ENCODE results near the gene CD4.

CD4 gene

GRCh38 chr12:6824901-6825381 is 35.6 kb downstream of the CD4 start:
- Histone ChIP-seq H3K27me3 (ENCODE audit: insufficient read depth, poor library complexity, severe bottlenecking) (peaks cover 20% of the 10 kb centered on the region), H3K27ac (ENCODE audit: poor library complexity, severe bottlenecking) (no peak overlapping the region), H3K4me1 (ENCODE audit: insufficient read depth, poor library complexity, severe bottlenecking) (peaks cover 3% of the 10 kb centered on the region), H3K4me3 (ENCODE audit: severe bottlenecking) (no peak overlapping the region), H3K9me3 (ENCODE audit: severe bottlenecking) (no peaks in the 10 kb centered on the region), H3K36me3 (ENCODE audit: low read depth) (peaks cover 1% of the 10 kb centered on the region; the same call in 1 of the 2 replicates)
- peak; percentile 30; the same call in 2 of the 3 replicates for ATAC-seq (ENCODE audit: low read depth)
- TF ChIP-seq, protein P1, sequence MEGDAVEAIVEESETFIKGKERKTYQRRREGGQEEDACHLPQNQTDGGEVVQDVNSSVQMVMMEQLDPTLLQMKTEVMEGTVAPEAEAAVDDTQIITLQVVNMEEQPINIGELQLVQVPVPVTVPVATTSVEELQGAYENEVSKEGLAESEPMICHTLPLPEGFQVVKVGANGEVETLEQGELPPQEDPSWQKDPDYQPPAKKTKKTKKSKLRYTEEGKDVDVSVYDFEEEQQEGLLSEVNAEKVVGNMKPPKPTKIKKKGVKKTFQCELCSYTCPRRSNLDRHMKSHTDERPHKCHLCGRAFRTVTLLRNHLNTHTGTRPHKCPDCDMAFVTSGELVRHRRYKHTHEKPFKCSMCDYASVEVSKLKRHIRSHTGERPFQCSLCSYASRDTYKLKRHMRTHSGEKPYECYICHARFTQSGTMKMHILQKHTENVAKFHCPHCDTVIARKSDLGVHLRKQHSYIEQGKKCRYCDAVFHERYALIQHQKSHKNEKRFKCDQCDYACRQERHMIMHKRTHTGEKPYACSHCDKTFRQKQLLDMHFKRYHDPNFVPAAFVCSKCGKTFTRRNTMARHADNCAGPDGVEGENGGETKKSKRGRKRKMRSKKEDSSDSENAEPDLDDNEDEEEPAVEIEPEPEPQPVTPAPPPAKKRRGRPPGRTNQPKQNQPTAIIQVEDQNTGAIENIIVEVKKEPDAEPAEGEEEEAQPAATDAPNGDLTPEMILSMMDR (IDR thresholded peaks at IDR 0.05; ENCODE audit: poor library complexity, severe bottlenecking): no peak
- no peak for DNase-seq (ENCODE audit: low spot score)

- Histone ChIP-seq H3K4me1 (ENCODE audit: insufficient read depth, poor library complexity, severe bottlenecking) (peaks cover 3% of the 10 kb centered on the region), H3K27me3 (ENCODE audit: insufficient read depth, poor library complexity, severe bottlenecking) (peaks cover 20% of the 10 kb centered on the region), H3K4me3 (ENCODE audit: severe bottlenecking) (no peak overlapping the region), H3K36me3 (ENCODE audit: low read depth) (peaks cover 7% of the 10 kb centered on the region), H3K9me3 (ENCODE audit: severe bottlenecking) (no peaks in the 10 kb centered on the region), H3K27ac (ENCODE audit: poor library complexity, severe bottlenecking) (no peak overlapping the region)
- ATAC-seq (ENCODE audit: low read depth): peak; percentile 45
- no peak for DNase-seq (ENCODE audit: low spot score)
- TF ChIP-seq, protein P1 (IDR thresholded peaks at IDR 0.05; ENCODE audit: poor library complexity, severe bottlenecking): peak; percentile 87
These were observed 36.2 kb downstream of the CD4 start for GRCh38 chr12:6825398-6826124.

DNA sequence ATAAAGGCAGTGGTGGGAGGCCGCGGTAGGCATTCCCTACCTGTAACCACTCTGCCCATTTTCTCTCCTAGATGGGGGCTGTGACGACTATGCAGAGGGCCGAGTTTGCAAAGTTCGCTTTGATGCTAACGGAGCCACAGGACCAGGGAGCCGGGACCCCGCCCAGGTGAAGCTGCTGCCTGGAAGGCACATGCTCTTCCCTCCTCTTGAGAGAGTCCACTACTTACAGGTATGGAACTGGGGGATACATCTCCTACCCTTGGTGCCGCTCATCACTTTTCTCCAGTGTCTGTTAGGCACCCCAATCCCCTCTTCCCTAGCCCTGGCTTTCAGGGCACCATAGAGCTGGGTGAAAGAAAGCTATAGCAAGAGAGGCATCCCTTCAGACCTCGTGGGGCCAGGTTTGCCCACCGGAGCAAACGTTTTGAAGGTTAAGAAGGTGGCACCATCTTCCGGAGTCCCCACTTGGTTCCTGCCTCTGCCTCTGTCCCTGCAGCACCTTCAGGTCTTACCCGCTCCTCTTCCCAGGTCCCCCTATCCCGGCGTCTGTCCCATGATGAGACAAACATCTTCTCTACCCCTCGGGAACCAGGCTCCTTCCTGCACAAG is 36.9 kb downstream of the CD4 start:
- DNase-seq (ENCODE audit: low spot score): no peak
- Histone ChIP-seq H3K36me3 (ENCODE audit: low read depth) (peaks cover 10% of the 10 kb centered on the region), H3K9me3 (ENCODE audit: severe bottlenecking) (no peaks in the 10 kb centered on the region), H3K27me3 (ENCODE audit: insufficient read depth, poor library complexity, severe bottlenecking) (peaks cover 18% of the 10 kb centered on the region), H3K4me3 (ENCODE audit: severe bottlenecking) (no peak overlapping the region), H3K4me1 (ENCODE audit: insufficient read depth, poor library complexity, severe bottlenecking) (peaks cover 3% of the 10 kb centered on the region), H3K27ac (ENCODE audit: poor library complexity, severe bottlenecking) (no peak overlapping the region)
- TF ChIP-seq, protein P1 (IDR thresholded peaks at IDR 0.05; ENCODE audit: poor library complexity, severe bottlenecking): no peak
- ATAC-seq (ENCODE audit: low read depth): no peak

DNA sequence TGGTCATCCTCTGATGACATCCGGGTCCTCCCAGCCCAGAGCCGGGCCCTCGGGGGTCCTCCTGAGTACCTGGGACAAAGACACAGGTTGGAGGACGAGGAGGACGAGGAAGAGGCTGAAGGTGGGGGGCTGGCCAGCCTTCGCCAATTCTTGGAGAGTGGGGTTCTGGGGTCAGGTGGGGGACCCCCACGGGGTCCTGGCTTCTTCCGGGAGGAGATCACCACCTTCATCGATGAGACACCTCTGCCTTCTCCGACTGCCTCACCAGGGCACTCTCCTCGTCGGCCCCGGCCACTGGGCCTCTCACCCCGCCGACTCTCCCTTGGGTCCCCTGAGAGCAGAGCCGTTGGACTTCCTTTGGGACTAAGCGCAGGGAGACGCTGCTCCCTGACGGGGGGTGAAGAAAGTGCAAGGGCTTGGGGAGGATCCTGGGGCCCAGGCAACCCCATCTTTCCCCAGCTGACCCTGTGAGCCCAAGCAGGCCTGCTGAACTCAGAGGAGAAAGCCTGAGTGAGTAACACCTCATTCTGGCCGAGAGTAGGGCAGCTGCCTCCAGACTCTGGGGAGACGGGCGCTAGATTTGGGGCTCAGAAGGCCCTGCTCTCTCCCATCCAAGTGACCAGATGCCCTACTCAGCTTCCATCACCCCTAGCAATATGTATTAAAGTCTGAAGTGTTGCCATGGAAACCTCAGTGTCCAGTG is 37.6 kb downstream of the CD4 start:
- Histone ChIP-seq H3K4me1 (ENCODE audit: insufficient read depth, poor library complexity, severe bottlenecking) (peaks cover 3% of the 10 kb centered on the region), H3K4me3 (ENCODE audit: severe bottlenecking) (no peak overlapping the region), H3K27ac (ENCODE audit: poor library complexity, severe bottlenecking) (peak overlapping the region; percentile 8), H3K27me3 (ENCODE audit: insufficient read depth, poor library complexity, severe bottlenecking) (peaks cover 16% of the 10 kb centered on the region), H3K9me3 (ENCODE audit: severe bottlenecking) (no peaks in the 10 kb centered on the region), H3K36me3 (ENCODE audit: low read depth) (peaks cover 16% of the 10 kb centered on the region)
- no peak for DNase-seq (ENCODE audit: low spot score)
- TF ChIP-seq, protein P1 (IDR thresholded peaks at IDR 0.05; ENCODE audit: poor library complexity, severe bottlenecking): no peak
- no peak for ATAC-seq (ENCODE audit: low read depth)
